Activated CD4-positive, alpha-beta memory T cell treated with anti-CD3 and anti-CD28 coated beads for 36 hours (primary cell): ENCODE data around the gene DLGAP1. TPM values are rescaled to one million over a fixed set of nuclear protein-coding genes. Genes with fewer than 3 reads are reported as not detected.

ENCODE experiments used
- CTCF ChIA-PET: fragments of 350-600 bp; sonication (Branson Sonifier 250); formaldehyde crosslinking; loops from one replicate; lab custom pipeline; 2021; ENCODE audit warnings: antibody characterized with exemption, inconsistent platforms; lab: Charles Lee
- POLR2A ChIA-PET: fragments of 350-600 bp; sonication (Branson Sonifier 250); formaldehyde crosslinking; loops from one replicate; lab custom pipeline; 2021; ENCODE audit warnings: antibody characterized with exemption; lab: Charles Lee
- DNase-seq: peaks from one replicate; pipeline ENCODE4 v3.0.0-alpha.2; 2020
- H3K27ac Mint-ChIP-seq: one replicate; pipeline ENCODE4 v1.8.0; 2021; ENCODE audit warnings: mixed read lengths
- H3K27me3 Mint-ChIP-seq: one replicate; pipeline ENCODE4 v1.8.0; 2021; ENCODE audit warnings: mixed read lengths
- H3K36me3 Mint-ChIP-seq: one replicate; pipeline ENCODE4 v1.8.0; 2021; ENCODE audit warnings: mixed read lengths
- H3K4me1 Mint-ChIP-seq: one replicate; pipeline ENCODE4 v1.8.0; 2021; ENCODE audit warnings: low read depth, mixed read lengths
- H3K4me3 Mint-ChIP-seq: one replicate; pipeline ENCODE4 v1.8.0; 2021; ENCODE audit warnings: mild to moderate bottlenecking, mixed read lengths
- H3K9me3 Mint-ChIP-seq: one replicate; pipeline ENCODE4 v1.8.0; 2021; ENCODE audit warnings: mixed read lengths
- intact Hi-C: fragments of 100-400 bp; cut with micrococcal nuclease; formaldehyde crosslinking; loops from one replicate; pipeline ENCODE4 v1.15.1; 2023
- total RNA-seq, 2 experiments: library from RNA; stranded (reverse); gene quantifications; one replicate each; pipeline ENCODE4 v1.2.3, GENCODE V29; 2021

DLGAP1 gene
- total RNA-seq, 2 experiments from 2014 or later, result 0.45 to 1.0 TPM

- Mint-ChIP-seq H3K27ac (no peak overlapping the region), H3K4me3 (no peak overlapping the region), H3K36me3 (no peaks in the 10 kb centered on the region), H3K27me3 (no peaks in the 10 kb centered on the region), H3K9me3 (peaks cover 11% of the 10 kb centered on the region), H3K4me1 (no peaks in the 10 kb centered on the region)
- ChIA-PET POLR2A (no interaction called here), CTCF (no interaction called here)
- intact Hi-C loops, result no loop called here
- no peak for DNase-seq
These were observed 24.3 kb downstream of the DLGAP1 start for GRCh38 chr18:4430836-4431235.

- H3K27ac Mint-ChIP-seq, result no peak overlapping the region
- no peaks in the 10 kb centered on the region for H3K36me3 Mint-ChIP-seq
- H3K27me3 Mint-ChIP-seq, result no peaks in the 10 kb centered on the region
- ChIA-PET CTCF (no interaction called here), POLR2A (no interaction called here)
- no peaks in the 10 kb centered on the region for H3K4me1 Mint-ChIP-seq
- H3K4me3 Mint-ChIP-seq, result no peak overlapping the region
- DNase-seq, result no peak
- intact Hi-C loops, result no loop called here
- peaks cover 15% of the 10 kb centered on the region for H3K9me3 Mint-ChIP-seq
These were observed 37.4 kb downstream of the DLGAP1 start for GRCh38 chr18:4417714-4418113.

- Mint-ChIP-seq H3K36me3 (no peaks in the 10 kb centered on the region), H3K27ac (no peak overlapping the region), H3K9me3 (peaks cover 15% of the 10 kb centered on the region), H3K27me3 (no peaks in the 10 kb centered on the region), H3K4me1 (no peaks in the 10 kb centered on the region), H3K4me3 (no peak overlapping the region)
- no peak for DNase-seq
- ChIA-PET POLR2A (no interaction called here), CTCF (no interaction called here)
- intact Hi-C loops, result no loop called here
These were observed 38.1 kb downstream of the DLGAP1 start for GRCh38 chr18:4416976-4417375.

- Mint-ChIP-seq H3K4me1 (no peaks in the 10 kb centered on the region), H3K27me3 (no peaks in the 10 kb centered on the region), H3K4me3 (no peak overlapping the region), H3K36me3 (no peaks in the 10 kb centered on the region), H3K27ac (no peak overlapping the region), H3K9me3 (peaks cover 17% of the 10 kb centered on the region)
- no peak for DNase-seq
- ChIA-PET CTCF (no interaction called here), POLR2A (no interaction called here)
- intact Hi-C loops, result no loop called here
These were observed 42.8 kb downstream of the DLGAP1 start for GRCh38 chr18:4412286-4412685.

GRCh38 chr18:4406856-4407255 lies 48.3 kb downstream of the DLGAP1 start:
- no peaks in the 10 kb centered on the region for H3K4me1 Mint-ChIP-seq
- ChIA-PET CTCF (no interaction called here), POLR2A (no interaction called here)
- H3K27me3 Mint-ChIP-seq, result no peaks in the 10 kb centered on the region
- DNase-seq, result no peak
- peaks cover 15% of the 10 kb centered on the region for H3K9me3 Mint-ChIP-seq
- no peak overlapping the region for H3K4me3 Mint-ChIP-seq
- no peaks in the 10 kb centered on the region for H3K36me3 Mint-ChIP-seq
- intact Hi-C loops, result no loop called here
- H3K27ac Mint-ChIP-seq, result no peak overlapping the region

GRCh38 chr18:4405965-4406364 lies 49.1 kb downstream of the DLGAP1 start:
- Mint-ChIP-seq H3K4me1 (no peaks in the 10 kb centered on the region), H3K9me3 (peaks cover 10% of the 10 kb centered on the region), H3K36me3 (no peaks in the 10 kb centered on the region), H3K4me3 (no peak overlapping the region), H3K27me3 (no peaks in the 10 kb centered on the region), H3K27ac (no peak overlapping the region)
- CTCF ChIA-PET, result no interaction called here
- intact Hi-C loops, result no loop called here
- no peak for DNase-seq
- POLR2A ChIA-PET, result no interaction called here

- Mint-ChIP-seq H3K4me1 (no peaks in the 10 kb centered on the region), H3K9me3 (peaks cover 9% of the 10 kb centered on the region), H3K27me3 (no peaks in the 10 kb centered on the region), H3K36me3 (no peaks in the 10 kb centered on the region), H3K27ac (no peak overlapping the region), H3K4me3 (no peak overlapping the region)
- CTCF ChIA-PET, result no interaction called here
- intact Hi-C loops, result no loop called here
- DNase-seq, result no peak
- POLR2A ChIA-PET, result no interaction called here
These were observed 51.3 kb downstream of the DLGAP1 start for GRCh38 chr18:4403836-4404235.

GRCh38 chr18:4400911-4401310 lies 54.2 kb downstream of the DLGAP1 start:
- Mint-ChIP-seq H3K36me3 (no peaks in the 10 kb centered on the region), H3K27ac (no peak overlapping the region), H3K27me3 (no peaks in the 10 kb centered on the region), H3K9me3 (peaks cover 5% of the 10 kb centered on the region), H3K4me1 (no peaks in the 10 kb centered on the region), H3K4me3 (no peak overlapping the region)
- no peak for DNase-seq
- ChIA-PET POLR2A (no interaction called here), CTCF (no interaction called here)
- intact Hi-C loops, result no loop called here

GRCh38 chr18:4399929-4400328 lies 55.2 kb downstream of the DLGAP1 start:
- intact Hi-C loops, result no loop called here
- Mint-ChIP-seq H3K36me3 (no peaks in the 10 kb centered on the region), H3K27ac (no peak overlapping the region), H3K9me3 (peaks cover 3% of the 10 kb centered on the region), H3K4me3 (no peak overlapping the region), H3K4me1 (no peaks in the 10 kb centered on the region), H3K27me3 (no peaks in the 10 kb centered on the region)
- ChIA-PET CTCF (no interaction called here), POLR2A (no interaction called here)
- no peak for DNase-seq

- Mint-ChIP-seq H3K4me3 (no peak overlapping the region), H3K4me1 (no peaks in the 10 kb centered on the region), H3K27me3 (no peaks in the 10 kb centered on the region), H3K36me3 (no peaks in the 10 kb centered on the region), H3K27ac (no peak overlapping the region), H3K9me3 (peaks cover 5% of the 10 kb centered on the region)
- ChIA-PET CTCF (no interaction called here), POLR2A (no interaction called here)
- intact Hi-C loops, result no loop called here
- no peak for DNase-seq
These were observed 60.4 kb downstream of the DLGAP1 start for GRCh38 chr18:4394700-4395099.

- Mint-ChIP-seq H3K9me3 (peaks cover 5% of the 10 kb centered on the region), H3K27ac (no peak overlapping the region), H3K4me1 (no peaks in the 10 kb centered on the region), H3K4me3 (no peak overlapping the region), H3K36me3 (no peaks in the 10 kb centered on the region), H3K27me3 (no peaks in the 10 kb centered on the region)
- POLR2A ChIA-PET, result no interaction called here
- DNase-seq, result no peak
- CTCF ChIA-PET, result no interaction called here
- intact Hi-C loops, result no loop called here
These were observed 63.2 kb downstream of the DLGAP1 start for GRCh38 chr18:4391859-4392258.

GRCh38 chr18:4385876-4386275 lies 69.2 kb downstream of the DLGAP1 start:
- no peak for DNase-seq
- no peaks in the 10 kb centered on the region for H3K4me1 Mint-ChIP-seq
- H3K9me3 Mint-ChIP-seq, result peaks cover 6% of the 10 kb centered on the region
- intact Hi-C loops, result no loop called here
- ChIA-PET CTCF (no interaction called here), POLR2A (no interaction called here)
- H3K36me3 Mint-ChIP-seq, result no peaks in the 10 kb centered on the region
- no peaks in the 10 kb centered on the region for H3K27me3 Mint-ChIP-seq
- H3K4me3 Mint-ChIP-seq, result no peak overlapping the region
- H3K27ac Mint-ChIP-seq, result no peak overlapping the region

- Mint-ChIP-seq H3K36me3 (no peaks in the 10 kb centered on the region), H3K27me3 (no peaks in the 10 kb centered on the region), H3K4me1 (no peaks in the 10 kb centered on the region), H3K27ac (no peak overlapping the region), H3K9me3 (peaks cover 6% of the 10 kb centered on the region), H3K4me3 (no peak overlapping the region)
- intact Hi-C loops, result no loop called here
- ChIA-PET CTCF (no interaction called here), POLR2A (no interaction called here)
- no peak for DNase-seq
These were observed 70.2 kb downstream of the DLGAP1 start for GRCh38 chr18:4384932-4385331.

- ChIA-PET CTCF (no interaction called here), POLR2A (no interaction called here)
- H3K4me1 Mint-ChIP-seq, result no peaks in the 10 kb centered on the region
- H3K27ac Mint-ChIP-seq, result no peak overlapping the region
- H3K4me3 Mint-ChIP-seq, result no peak overlapping the region
- no peak for DNase-seq
- no peaks in the 10 kb centered on the region for H3K27me3 Mint-ChIP-seq
- H3K9me3 Mint-ChIP-seq, result peaks cover 2% of the 10 kb centered on the region
- intact Hi-C loops, result no loop called here
- H3K36me3 Mint-ChIP-seq, result no peaks in the 10 kb centered on the region
These were observed 80.5 kb downstream of the DLGAP1 start for GRCh38 chr18:4374564-4374963.
